Measurements from ENCODE around the gene MC1R. TPM values are rescaled to one million over a fixed set of nuclear protein-coding genes. Genes with fewer than 3 reads are reported as not detected.

Gene MC1R
- total and polyA plus RNA-seq, 2 experiments from 2014 or later = 0.74 to 4.3 TPM

GRCh38 chr16:89958596-89958995 lies 39.9 kb downstream of the MC1R start:
- H3K4me1 Mint-ChIP-seq = peaks cover 9% of the 10 kb centered on the region
- no peak overlapping the region for H3K4me3 ChIP-seq
- H4K20me1 ChIP-seq (replicated peaks; ENCODE audit: insufficient read depth) = no peaks in the 10 kb centered on the region; the same call in 1 of the 2 replicates
- no peaks in the 10 kb centered on the region for H3K9me3 Mint-ChIP-seq
- no peak overlapping the region for H3K27ac ChIP-seq (ENCODE audit: low read depth)
- no peaks in the 10 kb centered on the region for H3F3A ChIP-seq (replicated peaks; ENCODE audit: low read depth)
- H3K36me3 Mint-ChIP-seq (ENCODE audit: low read depth) = peaks cover 29% of the 10 kb centered on the region
- peaks cover 10% of the 10 kb centered on the region for H3K27me3 Mint-ChIP-seq (ENCODE audit: insufficient read depth, low read depth, poor library complexity)
- no peaks in the 10 kb centered on the region for H3K36me3 ChIP-seq (ENCODE audit: insufficient read depth)
- no peak overlapping the region for H3K4me2 ChIP-seq
- no peaks in the 10 kb centered on the region for H3K79me2 ChIP-seq (replicated peaks; ENCODE audit: insufficient read depth)
- H3K4me1 ChIP-seq (ENCODE audit: insufficient read depth) = no peaks in the 10 kb centered on the region
- ATAC-seq = no peak
- H2AFZ ChIP-seq = no peak overlapping the region
- no peak overlapping the region; the same call in 2 of the 3 replicates for H3K4me3 Mint-ChIP-seq
- no peaks in the 10 kb centered on the region for H3K9me2 ChIP-seq (ENCODE audit: insufficient read depth)
- no peak for DNase-seq (ENCODE audit: low spot score)
- no peaks in the 10 kb centered on the region for H3K27me3 ChIP-seq (ENCODE audit: insufficient read depth)
- no peak overlapping the region; the same call in 1 of the 2 replicates for H3K27ac Mint-ChIP-seq
- TF ChIP-seq ETS1 (IDR thresholded peaks at IDR 0.05) (no peak), JUNB (IDR thresholded peaks at IDR 0.05; ENCODE audit: unreplicated experiment) (no peak), NANOG (IDR thresholded peaks at IDR 0.05; ENCODE audit: borderline replicate concordance) (no peak), ZNF114 (CRISPR knock-in tag; IDR thresholded peaks at IDR 0.05) (no peak), POLR2AphosphoS5 (IDR thresholded peaks at IDR 0.05; ENCODE audit: low read depth) (no peak), EZH2 (IDR thresholded peaks at IDR 0.05; ENCODE audit: low read depth, unreplicated experiment) (no peak), EZH2phosphoT487 (IDR thresholded peaks at IDR 0.05; ENCODE audit: unreplicated experiment) (no peak), CREB1 (CRISPR knock-in tag; IDR thresholded peaks at IDR 0.05; ENCODE audit: low read depth) (no peak), ZNF331 (CRISPR knock-in tag; IDR thresholded peaks at IDR 0.05; ENCODE audit: low read depth) (no peak), STAT1 (IDR thresholded peaks at IDR 0.05; ENCODE audit: unreplicated experiment) (no peak)
- TF ChIP-seq, protein P1, sequence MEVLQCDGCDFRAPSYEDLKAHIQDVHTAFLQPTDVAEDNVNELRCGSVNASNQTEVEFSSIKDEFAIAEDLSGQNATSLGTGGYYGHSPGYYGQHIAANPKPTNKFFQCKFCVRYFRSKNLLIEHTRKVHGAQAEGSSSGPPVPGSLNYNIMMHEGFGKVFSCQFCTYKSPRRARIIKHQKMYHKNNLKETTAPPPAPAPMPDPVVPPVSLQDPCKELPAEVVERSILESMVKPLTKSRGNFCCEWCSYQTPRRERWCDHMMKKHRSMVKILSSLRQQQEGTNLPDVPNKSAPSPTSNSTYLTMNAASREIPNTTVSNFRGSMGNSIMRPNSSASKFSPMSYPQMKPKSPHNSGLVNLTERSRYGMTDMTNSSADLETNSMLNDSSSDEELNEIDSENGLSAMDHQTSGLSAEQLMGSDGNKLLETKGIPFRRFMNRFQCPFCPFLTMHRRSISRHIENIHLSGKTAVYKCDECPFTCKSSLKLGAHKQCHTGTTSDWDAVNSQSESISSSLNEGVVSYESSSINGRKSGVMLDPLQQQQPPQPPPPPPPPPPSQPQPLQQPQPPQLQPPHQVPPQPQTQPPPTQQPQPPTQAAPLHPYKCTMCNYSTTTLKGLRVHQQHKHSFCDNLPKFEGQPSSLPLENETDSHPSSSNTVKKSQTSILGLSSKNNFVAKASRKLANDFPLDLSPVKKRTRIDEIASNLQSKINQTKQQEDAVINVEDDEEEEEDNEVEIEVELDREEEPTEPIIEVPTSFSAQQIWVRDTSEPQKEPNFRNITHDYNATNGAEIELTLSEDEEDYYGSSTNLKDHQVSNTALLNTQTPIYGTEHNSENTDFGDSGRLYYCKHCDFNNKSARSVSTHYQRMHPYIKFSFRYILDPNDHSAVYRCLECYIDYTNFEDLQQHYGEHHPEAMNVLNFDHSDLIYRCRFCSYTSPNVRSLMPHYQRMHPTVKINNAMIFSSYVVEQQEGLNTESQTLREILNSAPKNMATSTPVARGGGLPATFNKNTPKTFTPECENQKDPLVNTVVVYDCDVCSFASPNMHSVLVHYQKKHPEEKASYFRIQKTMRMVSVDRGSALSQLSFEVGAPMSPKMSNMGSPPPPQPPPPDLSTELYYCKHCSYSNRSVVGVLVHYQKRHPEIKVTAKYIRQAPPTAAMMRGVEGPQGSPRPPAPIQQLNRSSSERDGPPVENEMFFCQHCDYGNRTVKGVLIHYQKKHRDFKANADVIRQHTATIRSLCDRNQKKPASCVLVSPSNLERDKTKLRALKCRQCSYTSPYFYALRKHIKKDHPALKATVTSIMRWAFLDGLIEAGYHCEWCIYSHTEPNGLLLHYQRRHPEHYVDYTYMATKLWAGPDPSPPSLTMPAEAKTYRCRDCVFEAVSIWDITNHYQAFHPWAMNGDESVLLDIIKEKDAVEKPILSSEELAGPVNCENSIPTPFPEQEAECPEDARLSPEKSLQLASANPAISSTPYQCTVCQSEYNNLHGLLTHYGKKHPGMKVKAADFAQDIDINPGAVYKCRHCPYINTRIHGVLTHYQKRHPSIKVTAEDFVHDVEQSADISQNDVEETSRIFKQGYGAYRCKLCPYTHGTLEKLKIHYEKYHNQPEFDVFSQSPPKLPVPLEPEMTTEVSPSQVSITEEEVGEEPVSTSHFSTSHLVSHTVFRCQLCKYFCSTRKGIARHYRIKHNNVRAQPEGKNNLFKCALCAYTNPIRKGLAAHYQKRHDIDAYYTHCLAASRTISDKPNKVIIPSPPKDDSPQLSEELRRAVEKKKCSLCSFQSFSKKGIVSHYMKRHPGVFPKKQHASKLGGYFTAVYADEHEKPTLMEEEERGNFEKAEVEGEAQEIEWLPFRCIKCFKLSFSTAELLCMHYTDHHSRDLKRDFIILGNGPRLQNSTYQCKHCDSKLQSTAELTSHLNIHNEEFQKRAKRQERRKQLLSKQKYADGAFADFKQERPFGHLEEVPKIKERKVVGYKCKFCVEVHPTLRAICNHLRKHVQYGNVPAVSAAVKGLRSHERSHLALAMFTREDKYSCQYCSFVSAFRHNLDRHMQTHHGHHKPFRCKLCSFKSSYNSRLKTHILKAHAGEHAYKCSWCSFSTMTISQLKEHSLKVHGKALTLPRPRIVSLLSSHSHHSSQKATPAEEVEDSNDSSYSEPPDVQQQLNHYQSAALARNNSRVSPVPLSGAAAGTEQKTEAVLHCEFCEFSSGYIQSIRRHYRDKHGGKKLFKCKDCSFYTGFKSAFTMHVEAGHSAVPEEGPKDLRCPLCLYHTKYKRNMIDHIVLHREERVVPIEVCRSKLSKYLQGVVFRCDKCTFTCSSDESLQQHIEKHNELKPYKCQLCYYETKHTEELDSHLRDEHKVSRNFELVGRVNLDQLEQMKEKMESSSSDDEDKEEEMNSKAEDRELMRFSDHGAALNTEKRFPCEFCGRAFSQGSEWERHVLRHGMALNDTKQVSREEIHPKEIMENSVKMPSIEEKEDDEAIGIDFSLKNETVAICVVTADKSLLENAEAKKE (CRISPR knock-in tag; IDR thresholded peaks at IDR 0.05) = no peak
- TF ChIP-seq, protein P2, sequence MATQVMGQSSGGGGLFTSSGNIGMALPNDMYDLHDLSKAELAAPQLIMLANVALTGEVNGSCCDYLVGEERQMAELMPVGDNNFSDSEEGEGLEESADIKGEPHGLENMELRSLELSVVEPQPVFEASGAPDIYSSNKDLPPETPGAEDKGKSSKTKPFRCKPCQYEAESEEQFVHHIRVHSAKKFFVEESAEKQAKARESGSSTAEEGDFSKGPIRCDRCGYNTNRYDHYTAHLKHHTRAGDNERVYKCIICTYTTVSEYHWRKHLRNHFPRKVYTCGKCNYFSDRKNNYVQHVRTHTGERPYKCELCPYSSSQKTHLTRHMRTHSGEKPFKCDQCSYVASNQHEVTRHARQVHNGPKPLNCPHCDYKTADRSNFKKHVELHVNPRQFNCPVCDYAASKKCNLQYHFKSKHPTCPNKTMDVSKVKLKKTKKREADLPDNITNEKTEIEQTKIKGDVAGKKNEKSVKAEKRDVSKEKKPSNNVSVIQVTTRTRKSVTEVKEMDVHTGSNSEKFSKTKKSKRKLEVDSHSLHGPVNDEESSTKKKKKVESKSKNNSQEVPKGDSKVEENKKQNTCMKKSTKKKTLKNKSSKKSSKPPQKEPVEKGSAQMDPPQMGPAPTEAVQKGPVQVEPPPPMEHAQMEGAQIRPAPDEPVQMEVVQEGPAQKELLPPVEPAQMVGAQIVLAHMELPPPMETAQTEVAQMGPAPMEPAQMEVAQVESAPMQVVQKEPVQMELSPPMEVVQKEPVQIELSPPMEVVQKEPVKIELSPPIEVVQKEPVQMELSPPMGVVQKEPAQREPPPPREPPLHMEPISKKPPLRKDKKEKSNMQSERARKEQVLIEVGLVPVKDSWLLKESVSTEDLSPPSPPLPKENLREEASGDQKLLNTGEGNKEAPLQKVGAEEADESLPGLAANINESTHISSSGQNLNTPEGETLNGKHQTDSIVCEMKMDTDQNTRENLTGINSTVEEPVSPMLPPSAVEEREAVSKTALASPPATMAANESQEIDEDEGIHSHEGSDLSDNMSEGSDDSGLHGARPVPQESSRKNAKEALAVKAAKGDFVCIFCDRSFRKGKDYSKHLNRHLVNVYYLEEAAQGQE (IDR thresholded peaks at IDR 0.05; ENCODE audit: unreplicated experiment) = no peak

Data from GM23338 (cell line).